ENCODE results near the gene BAD. TPM values are rescaled to one million over a fixed set of nuclear protein-coding genes. Genes with fewer than 3 reads are reported as not detected.

BAD gene
- total and polyA plus RNA-seq, 9 donors: 3.4 to 125 (median 63.6) TPM

- Histone ChIP-seq H3K4me3 (no peak overlapping the region), H3K4me1 (ENCODE audit: insufficient read depth) (peaks cover 7% of the 10 kb centered on the region), H3K27me3 (peaks cover 5% of the 10 kb centered on the region), H3K9me3 (no peaks in the 10 kb centered on the region), H3K36me3 (no peaks in the 10 kb centered on the region), H3K27ac (no peak overlapping the region)
- no peak for DNase-seq
- TF ChIP-seq POLR2A (IDR thresholded peaks at IDR 0.05): no peak
- no peak for TF ChIP-seq CTCF (IDR thresholded peaks at IDR 0.05)
- no peak for TF ChIP-seq EP300 (IDR thresholded peaks at IDR 0.05)
- intact Hi-C loops (cut with DNase I): loop anchor here in 1 of 4 donors (10.0 kb wide), 1 partner anchor 290 kb away; no protein-coding TSS in a partner anchor
- WGBS, 3 donors: 25 to 56% (median 53%) methylated on average over 3 of the region's 3 CpGs
Observed at GRCh38 chr11:64294774-64295173, 10.3 kb upstream of the BAD start.

GRCh38 chr11:64292460-64293254, 8.2 kb upstream of the BAD start:
- Histone ChIP-seq H3K36me3 (no peaks in the 10 kb centered on the region), H3K4me3 (no peak overlapping the region), H3K27me3 (peaks cover 2% of the 10 kb centered on the region), H3K9me3 (no peaks in the 10 kb centered on the region), H3K4me1 (ENCODE audit: insufficient read depth) (peaks cover 6% of the 10 kb centered on the region), H3K27ac (no peak overlapping the region)
- intact Hi-C loops (cut with DNase I): loop anchor here in 1 of 4 donors (10.0 kb wide), 1 partner anchor 288 kb away; no protein-coding TSS in a partner anchor
- peak in 1 of 5 donors; percentile 16 for DNase-seq
- TF ChIP-seq CTCF (IDR thresholded peaks at IDR 0.05): no peak
- no peak for TF ChIP-seq EP300 (IDR thresholded peaks at IDR 0.05)
- no peak for TF ChIP-seq POLR2A (IDR thresholded peaks at IDR 0.05)
- WGBS, 3 donors: 35 to 40% (median 38%) methylated on average over 40 to 42 of the region's 42 CpGs

- intact Hi-C loops (cut with DNase I): loop anchor here in 1 of 4 donors (10.0 kb wide), 1 partner anchor 287 kb away; no protein-coding TSS in a partner anchor
- TF ChIP-seq POLR2A (IDR thresholded peaks at IDR 0.05): no peak
- TF ChIP-seq EP300 (IDR thresholded peaks at IDR 0.05): no peak
- no peak for TF ChIP-seq CTCF (IDR thresholded peaks at IDR 0.05)
- peaks cover 2% of the 10 kb centered on the region for H3K27me3 ChIP-seq
- WGBS, 3 donors: 0 to 1% (median 0%) methylated on average over 42 to 95 of the region's 96 CpGs
- no peak overlapping the region for H3K4me3 ChIP-seq
- H3K36me3 ChIP-seq: no peaks in the 10 kb centered on the region
- DNase-seq: no peak
- no peaks in the 10 kb centered on the region for H3K9me3 ChIP-seq
- H3K4me1 ChIP-seq (ENCODE audit: insufficient read depth): peaks cover 6% of the 10 kb centered on the region
- H3K27ac ChIP-seq: no peak overlapping the region
Observed at GRCh38 chr11:64291752-64292459, 7.4 kb upstream of the BAD start.

- Histone ChIP-seq H3K4me1 (ENCODE audit: insufficient read depth) (peaks cover 7% of the 10 kb centered on the region), H3K27ac (no peak within 1 kb of the TSS), H3K36me3 (no peaks in the 10 kb centered on the region), H3K9me3 (no peaks in the 10 kb centered on the region), H3K27me3 (peaks cover 2% of the 10 kb centered on the region), H3K4me3 (no peak within 1 kb of the TSS)
- TF ChIP-seq EP300 (IDR thresholded peaks at IDR 0.05): no peak
- no peak for TF ChIP-seq POLR2A (IDR thresholded peaks at IDR 0.05)
- TF ChIP-seq CTCF (IDR thresholded peaks at IDR 0.05): no peak
- DNase-seq: peak in 1 of 5 donors; percentile 15
- intact Hi-C loops (cut with DNase I): loop anchor here in 1 of 4 donors (10.0 kb wide), 1 partner anchor 287 kb away; no protein-coding TSS in a partner anchor
- WGBS, 3 donors: 2% methylated on average over 36 to 45 of the region's 45 CpGs
Observed at GRCh38 chr11:64291262-64291751, 6.8 kb upstream of the BAD start, which contains the start of gene KCNK4. KCNK4 (plus strand) TSS chr11:64291302; CDS start chr11:64293019, 1,717 bp downstream.

All from ovary (tissue), 9 donors.